Measurements from ENCODE around the gene UQCRFS1. TPM values are rescaled to one million over a fixed set of nuclear protein-coding genes. Genes with fewer than 3 reads are reported as not detected.

UQCRFS1 gene
- total and polyA plus RNA-seq, 2 donors (not counting 1 experiment from before 2014, with no cell fraction given) = 15.2 to 23.4 TPM

DNA sequence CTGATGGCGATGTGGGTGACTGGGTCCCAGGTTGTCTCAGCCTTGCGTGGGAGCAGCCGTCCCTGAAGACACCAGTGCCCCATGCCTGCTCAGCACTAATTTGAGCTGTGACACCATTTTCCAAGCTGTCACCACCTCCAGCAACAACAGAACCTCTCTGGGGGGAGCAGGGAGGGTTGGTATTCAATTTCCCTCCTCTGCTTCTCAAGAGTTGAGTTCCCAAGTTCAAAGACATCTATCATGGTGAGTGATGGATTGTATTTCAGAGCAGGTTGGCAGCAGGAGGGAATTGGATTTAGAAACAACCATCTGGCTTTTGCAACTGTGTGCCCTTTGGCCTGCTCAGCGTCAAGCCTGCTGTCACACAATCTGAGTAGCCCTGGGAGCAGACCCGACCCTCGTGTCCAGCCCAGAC is 46.9 kb upstream of the UQCRFS1 start:
- ATAC-seq (ENCODE audit: low read depth) = no peak
- Histone ChIP-seq H3K79me2 (ENCODE audit: control insufficient read depth, insufficient read depth, low read length) (no peaks in the 10 kb centered on the region), H3K4me3 (ENCODE audit: control extremely low read depth in 1 of 5, extremely low read depth in 1 of 5, insufficient read depth in 1 of 5, low read depth in 2 of 5, low read length in 4 of 5) (no peak overlapping the region), H3K36me3 (replicated peaks in 1 of 2; ENCODE audit: control extremely low read depth in 1 of 2, control insufficient read depth in 1 of 2, extremely low read depth in 1 of 2, insufficient read depth in 2 of 2, low read length in 1 of 2) (no peaks in the 10 kb centered on the region), H3K27me3 (replicated peaks in 1 of 4; ENCODE audit: control extremely low read depth in 1 of 4, control insufficient read depth in 3 of 4, insufficient read depth in 4 of 4, low read length in 3 of 4) (peaks cover 0 to 4% (median 0%) of the 10 kb centered on the region in 4 experiments), H3K9ac (ENCODE audit: low read length) (no peak overlapping the region), H3K4me1 (ENCODE audit: control insufficient read depth in 2 of 2, insufficient read depth in 2 of 2, low read length in 2 of 2) (no peaks in the 10 kb centered on the region), H2AFZ (ENCODE audit: insufficient read depth, low read depth, low read length, poor library complexity, severe bottlenecking) (no peak overlapping the region), H4K20me1 (ENCODE audit: control insufficient read depth, insufficient read depth, low read length, poor library complexity, severe bottlenecking) (no peaks in the 10 kb centered on the region), H3K4me2 (replicated peaks; ENCODE audit: low read depth, low read length, poor library complexity, severe bottlenecking) (no peak overlapping the region), H3K27ac (ENCODE audit: low read length in 2 of 2) (no peak overlapping the region), H3K9me3 (ENCODE audit: control extremely low read depth in 1 of 3, control insufficient read depth in 2 of 3, insufficient read depth in 1 of 3, low read length in 2 of 3) (no peaks in the 10 kb centered on the region)
- Mint-ChIP-seq H3K4me3 (no peak overlapping the region), H3K27ac (no peak overlapping the region), H3K4me1 (peaks cover 3% of the 10 kb centered on the region), H3K27me3 (peaks cover 11% of the 10 kb centered on the region), H3K9me3 (ENCODE audit: insufficient read depth) (no peaks in the 10 kb centered on the region)
- intact Hi-C loops (cut with micrococcal nuclease) = loop anchor here (10.0 kb wide), 1 partner anchor 525 kb away; no protein-coding TSS in a partner anchor
- 72% methylated on average over 3 of the region's 6 CpGs for WGBS (ENCODE audit: insufficient coverage)
- DNase-seq = no peak
- ChIA-PET CTCF (no interaction called here), POLR2A (no interaction called here)
- TF ChIP-seq, protein P1, sequence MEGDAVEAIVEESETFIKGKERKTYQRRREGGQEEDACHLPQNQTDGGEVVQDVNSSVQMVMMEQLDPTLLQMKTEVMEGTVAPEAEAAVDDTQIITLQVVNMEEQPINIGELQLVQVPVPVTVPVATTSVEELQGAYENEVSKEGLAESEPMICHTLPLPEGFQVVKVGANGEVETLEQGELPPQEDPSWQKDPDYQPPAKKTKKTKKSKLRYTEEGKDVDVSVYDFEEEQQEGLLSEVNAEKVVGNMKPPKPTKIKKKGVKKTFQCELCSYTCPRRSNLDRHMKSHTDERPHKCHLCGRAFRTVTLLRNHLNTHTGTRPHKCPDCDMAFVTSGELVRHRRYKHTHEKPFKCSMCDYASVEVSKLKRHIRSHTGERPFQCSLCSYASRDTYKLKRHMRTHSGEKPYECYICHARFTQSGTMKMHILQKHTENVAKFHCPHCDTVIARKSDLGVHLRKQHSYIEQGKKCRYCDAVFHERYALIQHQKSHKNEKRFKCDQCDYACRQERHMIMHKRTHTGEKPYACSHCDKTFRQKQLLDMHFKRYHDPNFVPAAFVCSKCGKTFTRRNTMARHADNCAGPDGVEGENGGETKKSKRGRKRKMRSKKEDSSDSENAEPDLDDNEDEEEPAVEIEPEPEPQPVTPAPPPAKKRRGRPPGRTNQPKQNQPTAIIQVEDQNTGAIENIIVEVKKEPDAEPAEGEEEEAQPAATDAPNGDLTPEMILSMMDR (IDR thresholded peaks at IDR 0.05) = no peak
- no peak for TF ChIP-seq EZH2 (IDR thresholded peaks at IDR 0.05; ENCODE audit: borderline replicate concordance, insufficient read depth, low read depth, low read length, poor library complexity, severe bottlenecking)

GRCh38 chr19:29259153-29259552 is 46.2 kb upstream of the UQCRFS1 start:
- H3K27ac ChIP-seq (ENCODE audit: low read length in 2 of 2) = no peak overlapping the region
- Mint-ChIP-seq H3K4me3 (no peak overlapping the region), H3K27ac (no peak overlapping the region), H3K4me1 (peaks cover 3% of the 10 kb centered on the region), H3K27me3 (peaks cover 13% of the 10 kb centered on the region), H3K9me3 (ENCODE audit: insufficient read depth) (no peaks in the 10 kb centered on the region)
- no peaks in the 10 kb centered on the region for H4K20me1 ChIP-seq (ENCODE audit: control insufficient read depth, insufficient read depth, low read length, poor library complexity, severe bottlenecking)
- CTCF ChIA-PET = no interaction called here
- H3K4me1 ChIP-seq (ENCODE audit: control insufficient read depth in 2 of 2, insufficient read depth in 2 of 2, low read length in 2 of 2) = no peaks in the 10 kb centered on the region
- ATAC-seq (ENCODE audit: low read depth) = no peak
- H3K9me3 ChIP-seq (ENCODE audit: control extremely low read depth in 1 of 3, control insufficient read depth in 2 of 3, insufficient read depth in 1 of 3, low read length in 2 of 3) = no peaks in the 10 kb centered on the region
- H3K36me3 ChIP-seq (replicated peaks in 1 of 2; ENCODE audit: control extremely low read depth in 1 of 2, control insufficient read depth in 1 of 2, extremely low read depth in 1 of 2, insufficient read depth in 2 of 2, low read length in 1 of 2) = no peaks in the 10 kb centered on the region
- no peak overlapping the region for H3K4me3 ChIP-seq (ENCODE audit: control extremely low read depth in 1 of 5, extremely low read depth in 1 of 5, insufficient read depth in 1 of 5, low read depth in 2 of 5, low read length in 4 of 5)
- intact Hi-C loops (cut with micrococcal nuclease) = no loop called here
- no peak overlapping the region for H3K9ac ChIP-seq (ENCODE audit: low read length)
- POLR2A ChIA-PET = no interaction called here
- DNase-seq = no peak
- no peak overlapping the region for H2AFZ ChIP-seq (ENCODE audit: insufficient read depth, low read depth, low read length, poor library complexity, severe bottlenecking)
- 100% methylated on average over 2 of the region's 3 CpGs for WGBS (ENCODE audit: insufficient coverage)
- no peak for TF ChIP-seq EZH2 (IDR thresholded peaks at IDR 0.05; ENCODE audit: borderline replicate concordance, insufficient read depth, low read depth, low read length, poor library complexity, severe bottlenecking)
- TF ChIP-seq, protein P1 (IDR thresholded peaks at IDR 0.05) = no peak
- no peaks in the 10 kb centered on the region for H3K79me2 ChIP-seq (ENCODE audit: control insufficient read depth, insufficient read depth, low read length)
- no peak overlapping the region for H3K4me2 ChIP-seq (replicated peaks; ENCODE audit: low read depth, low read length, poor library complexity, severe bottlenecking)
- peaks cover 0 to 4% (median 0%) of the 10 kb centered on the region in 4 experiments for H3K27me3 ChIP-seq (replicated peaks in 1 of 4; ENCODE audit: control extremely low read depth in 1 of 4, control insufficient read depth in 3 of 4, insufficient read depth in 4 of 4, low read length in 3 of 4)

All from B cell (primary cell).